ENCODE results near the gene BLOC1S3.

BLOC1S3 gene, protein sequence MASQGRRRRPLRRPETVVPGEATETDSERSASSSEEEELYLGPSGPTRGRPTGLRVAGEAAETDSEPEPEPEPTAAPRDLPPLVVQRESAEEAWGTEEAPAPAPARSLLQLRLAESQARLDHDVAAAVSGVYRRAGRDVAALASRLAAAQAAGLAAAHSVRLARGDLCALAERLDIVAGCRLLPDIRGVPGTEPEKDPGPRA

DNA sequence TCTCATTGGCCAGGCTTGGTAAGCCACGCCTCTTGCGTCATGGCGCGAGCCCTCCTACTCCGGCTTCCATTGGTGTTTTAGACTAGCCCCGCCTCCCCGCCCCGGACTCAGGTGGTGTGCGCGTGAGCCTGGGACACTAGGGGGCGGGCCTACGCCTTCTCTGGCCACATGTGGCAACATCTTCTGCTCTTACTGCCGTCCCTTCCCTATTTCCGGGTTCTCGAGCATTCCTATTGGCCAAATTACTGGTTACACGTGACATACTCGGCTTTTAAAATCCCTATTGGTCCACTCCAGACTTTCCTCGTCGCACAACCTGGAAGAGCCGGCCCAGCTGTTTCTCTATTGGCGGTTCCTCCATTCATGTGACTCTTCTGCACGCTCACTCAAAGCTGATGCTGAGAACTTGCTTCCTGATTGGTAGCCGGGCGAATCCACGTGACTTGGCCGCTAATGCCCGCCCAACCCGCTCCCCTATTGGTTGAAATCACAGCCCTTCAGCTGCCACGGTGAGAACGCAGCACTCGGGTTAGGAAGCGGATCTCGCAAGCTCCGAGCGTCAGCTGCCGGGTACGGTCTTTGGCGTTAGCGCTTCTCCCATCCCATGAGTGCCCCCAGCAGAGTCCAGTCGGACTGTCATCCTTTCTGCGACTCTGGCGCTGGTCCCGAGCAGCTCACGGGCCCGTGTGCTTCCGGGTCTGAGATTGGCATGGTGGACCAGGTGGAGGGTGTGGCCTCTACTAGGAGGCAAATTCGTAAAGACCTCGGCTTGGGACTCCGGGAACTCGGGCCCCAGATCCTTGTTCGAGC, at the start of gene BLOC1S3:
Gene BLOC1S3 (plus strand): TSS at position 523 of the 810 bp plus-strand sequence. CDS start 513 bp downstream, outside the sequence.
- peak; percentile 100 for DNase-seq

DNA sequence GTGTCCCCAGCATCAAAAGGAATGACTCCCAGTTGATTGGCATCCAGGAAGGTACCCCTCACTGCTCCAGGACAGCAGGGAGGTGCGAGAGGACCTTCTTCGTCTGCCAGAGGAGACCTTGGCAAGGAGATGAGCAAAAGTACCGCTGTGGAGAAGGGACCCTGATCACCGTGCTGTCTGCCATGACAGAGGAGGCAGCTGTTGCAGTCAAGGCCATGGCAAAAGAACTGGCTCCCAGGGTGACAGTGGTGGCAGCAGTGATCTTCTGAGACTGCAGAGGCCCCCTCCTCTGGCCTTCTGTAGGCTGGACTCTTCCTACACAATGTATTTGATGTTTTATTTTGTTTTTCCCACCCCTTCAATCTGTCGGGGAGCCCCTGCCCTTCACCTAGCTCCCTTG, 49.8 kb upstream of the BLOC1S3 start:
- DNase-seq, result no peak

DNA sequence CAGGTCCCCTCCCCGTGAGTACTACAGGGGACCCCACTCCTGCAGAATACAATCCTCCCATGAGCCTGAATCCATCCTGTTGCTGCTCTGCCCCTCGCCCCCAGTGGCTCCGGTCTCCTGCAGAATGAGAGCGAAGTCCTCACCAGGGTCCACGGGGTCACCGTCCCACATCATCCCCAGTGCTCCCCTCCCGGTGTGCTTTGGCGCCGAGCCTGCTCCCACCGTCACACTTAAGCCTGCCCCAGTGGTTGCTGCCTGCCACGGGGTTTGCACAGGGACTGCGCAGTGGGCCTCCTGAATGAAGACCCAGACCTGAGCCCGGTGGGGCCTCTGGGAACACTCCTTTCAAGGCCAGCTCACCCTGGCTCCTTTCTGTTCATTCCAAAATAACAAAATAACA, 48.3 kb upstream of the BLOC1S3 start:
- no peak for DNase-seq

DNA sequence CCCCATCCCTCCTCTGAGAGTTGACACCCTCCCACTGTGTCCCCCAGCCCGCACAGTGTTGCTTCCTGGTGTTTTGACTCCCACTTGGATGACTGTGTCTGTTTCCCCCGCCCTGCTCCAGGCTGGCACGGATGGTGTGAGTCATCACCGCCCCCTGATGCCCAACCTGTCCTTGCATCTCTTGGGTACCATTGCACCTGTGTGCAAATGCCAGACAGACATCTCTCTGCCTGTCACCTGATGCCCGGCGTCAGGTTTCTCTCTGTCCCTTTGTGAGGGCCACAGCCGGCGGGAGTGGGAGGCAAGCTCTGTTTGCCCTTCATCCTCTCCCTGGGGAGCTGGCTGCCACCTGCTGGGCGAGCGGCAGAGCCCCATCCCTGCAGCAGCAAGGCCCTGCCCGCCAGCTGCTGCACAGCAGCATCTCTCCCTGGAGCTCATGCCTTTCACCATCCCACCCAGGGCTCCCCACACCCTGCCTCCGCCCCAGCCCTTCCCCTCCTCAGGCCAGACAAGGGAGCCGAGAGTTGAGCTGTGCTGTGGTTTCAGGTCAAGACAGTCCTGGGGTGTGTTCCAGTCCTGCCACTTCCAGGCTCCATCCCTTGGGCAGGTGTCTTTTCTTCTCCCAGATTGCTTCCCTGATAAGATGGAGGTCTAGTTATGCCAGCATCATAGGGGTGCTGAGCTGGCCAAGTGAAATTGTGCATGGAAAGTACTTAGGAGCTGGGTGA, 47.5 kb upstream of the BLOC1S3 start:
- no peak for DNase-seq

DNA sequence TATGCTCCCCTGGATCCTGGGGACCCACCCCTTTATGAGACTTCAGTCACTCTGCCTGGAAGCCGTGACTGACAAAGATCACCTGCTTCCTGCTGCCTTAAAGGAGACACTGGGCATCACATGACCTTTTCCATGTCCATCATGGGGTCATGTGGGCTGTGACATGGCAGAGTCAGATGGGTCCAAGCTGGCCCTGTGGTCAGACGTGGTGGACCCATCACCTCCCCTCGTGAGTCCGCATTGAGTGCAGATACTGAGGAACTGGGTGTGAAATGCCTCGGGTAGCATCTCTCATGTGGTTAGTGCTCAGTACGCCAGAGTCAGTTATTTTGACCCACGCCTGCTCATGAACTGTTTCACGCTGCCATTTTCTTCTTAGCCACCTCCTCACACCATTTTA, 44.9 kb upstream of the BLOC1S3 start:
- DNase-seq, result no peak

DNA sequence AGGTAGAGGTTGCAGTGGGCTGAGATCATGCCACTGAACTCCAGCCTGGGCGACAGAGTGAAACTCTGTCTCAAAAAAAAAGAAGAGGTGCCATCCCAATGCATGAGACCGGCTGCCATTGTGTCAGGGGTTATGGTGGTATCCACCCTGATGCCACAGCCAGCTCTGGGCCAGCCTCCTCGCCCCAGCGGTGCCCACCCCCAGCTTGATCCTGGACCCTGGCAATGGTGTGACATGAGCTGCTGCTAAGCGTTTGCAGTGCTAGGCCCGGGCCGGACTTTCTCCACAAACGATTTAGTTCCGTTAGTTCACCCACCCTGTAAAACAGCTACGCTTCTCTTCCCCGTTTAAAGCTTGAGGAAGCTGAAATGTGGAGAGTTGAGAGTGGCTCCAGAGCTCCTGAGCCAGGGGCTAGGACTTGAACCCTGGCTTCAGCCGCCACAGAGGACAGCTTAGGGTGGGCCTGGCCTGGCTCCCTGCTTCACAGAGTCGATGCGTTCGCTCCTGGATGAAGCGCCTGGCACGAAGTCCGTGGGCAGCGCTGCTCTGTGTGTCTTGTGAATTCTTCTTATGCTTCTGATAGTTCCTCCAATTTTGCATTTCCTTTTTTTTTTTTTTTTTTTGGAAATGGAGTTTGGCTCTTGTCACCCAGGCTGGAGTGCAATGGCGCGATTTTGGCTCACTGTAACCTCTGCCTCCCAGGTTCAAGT, 43.3 kb upstream of the BLOC1S3 start:
- no peak for DNase-seq

DNA sequence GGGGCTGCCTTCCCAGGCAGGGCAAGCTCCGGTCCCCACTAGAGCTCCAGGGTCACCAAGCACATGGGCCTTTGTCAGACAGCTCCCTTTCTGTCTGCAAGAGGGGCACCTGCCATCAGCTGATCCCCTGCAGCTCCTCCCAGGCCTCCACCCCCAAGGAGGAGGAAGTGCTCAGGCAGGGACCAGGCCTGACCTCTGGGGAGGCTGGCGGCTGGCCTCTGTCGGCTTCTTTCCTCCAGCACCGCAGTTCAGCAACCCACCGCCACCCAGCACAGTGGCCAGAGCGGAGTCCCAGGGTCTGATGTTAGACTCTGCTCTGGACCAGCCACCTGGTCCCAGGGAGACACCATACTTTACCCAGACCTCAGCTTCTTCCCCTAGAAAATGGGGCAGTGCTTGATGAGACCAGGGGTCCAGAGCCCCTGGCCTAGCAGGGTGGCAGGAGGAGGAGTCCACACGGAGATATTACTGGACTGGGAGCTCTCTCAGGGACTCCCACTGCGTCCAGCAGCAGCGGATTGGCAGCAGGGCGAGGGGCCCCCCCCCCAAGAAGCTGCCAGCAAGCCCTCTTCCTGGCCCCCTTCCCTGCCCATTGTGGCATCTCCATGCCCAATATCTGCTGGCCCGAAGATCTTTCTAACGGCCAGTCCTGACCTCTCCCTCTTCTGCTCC, 41.9 kb upstream of the BLOC1S3 start:
- DNase-seq, result no peak

DNA sequence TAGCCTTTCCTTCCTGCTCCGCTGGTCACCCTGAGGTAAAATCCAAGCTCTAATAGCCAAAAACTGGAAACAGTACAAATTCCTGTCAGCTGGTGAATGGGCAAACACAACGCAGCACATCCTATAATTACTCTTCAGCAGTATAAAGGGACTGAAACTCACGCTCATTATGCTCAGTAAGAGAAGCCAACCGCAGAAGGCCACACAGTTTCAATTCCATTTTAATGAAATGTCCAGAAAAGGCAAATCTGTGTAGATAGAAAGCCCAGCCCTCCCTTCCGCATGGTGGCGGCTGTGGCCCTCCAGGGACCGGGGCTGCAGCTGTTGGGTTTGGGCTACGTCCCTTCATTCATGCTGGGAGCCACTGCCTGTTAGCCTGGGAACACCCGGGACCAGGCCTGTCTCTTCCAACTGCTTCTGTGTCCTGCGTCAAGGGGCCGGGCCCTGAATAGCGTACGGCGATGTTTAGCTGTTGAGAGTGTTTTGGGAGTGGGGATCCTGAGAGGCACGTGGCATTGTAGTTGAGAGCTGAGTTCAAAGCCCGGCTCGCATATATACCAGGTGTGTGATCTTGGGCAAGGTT, 41.3 kb upstream of the BLOC1S3 start:
- DNase-seq, result no peak

DNA sequence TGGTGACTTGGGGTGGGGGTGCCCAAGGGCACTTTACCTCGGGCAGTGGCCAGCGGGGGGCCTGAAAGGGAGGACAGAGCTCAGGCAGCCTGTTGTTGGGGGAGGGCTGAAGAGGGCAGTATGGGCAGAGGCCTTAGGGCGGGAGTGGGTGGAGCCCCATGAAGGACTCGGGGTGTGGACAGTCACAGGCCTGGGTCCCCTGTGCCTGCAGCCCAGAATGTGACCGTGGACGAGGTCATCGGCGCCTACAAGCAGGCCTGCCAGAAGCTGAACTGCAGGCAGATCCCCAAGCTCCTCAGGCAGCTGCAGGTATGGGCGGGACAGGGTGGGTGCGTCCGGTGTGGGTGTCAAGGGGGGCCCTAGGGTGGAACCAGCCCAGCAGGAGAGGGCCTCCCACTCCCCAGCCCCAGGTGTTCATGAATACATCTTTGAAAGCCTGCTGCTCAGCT, 40.3 kb upstream of the BLOC1S3 start:
- no peak for DNase-seq

DNA sequence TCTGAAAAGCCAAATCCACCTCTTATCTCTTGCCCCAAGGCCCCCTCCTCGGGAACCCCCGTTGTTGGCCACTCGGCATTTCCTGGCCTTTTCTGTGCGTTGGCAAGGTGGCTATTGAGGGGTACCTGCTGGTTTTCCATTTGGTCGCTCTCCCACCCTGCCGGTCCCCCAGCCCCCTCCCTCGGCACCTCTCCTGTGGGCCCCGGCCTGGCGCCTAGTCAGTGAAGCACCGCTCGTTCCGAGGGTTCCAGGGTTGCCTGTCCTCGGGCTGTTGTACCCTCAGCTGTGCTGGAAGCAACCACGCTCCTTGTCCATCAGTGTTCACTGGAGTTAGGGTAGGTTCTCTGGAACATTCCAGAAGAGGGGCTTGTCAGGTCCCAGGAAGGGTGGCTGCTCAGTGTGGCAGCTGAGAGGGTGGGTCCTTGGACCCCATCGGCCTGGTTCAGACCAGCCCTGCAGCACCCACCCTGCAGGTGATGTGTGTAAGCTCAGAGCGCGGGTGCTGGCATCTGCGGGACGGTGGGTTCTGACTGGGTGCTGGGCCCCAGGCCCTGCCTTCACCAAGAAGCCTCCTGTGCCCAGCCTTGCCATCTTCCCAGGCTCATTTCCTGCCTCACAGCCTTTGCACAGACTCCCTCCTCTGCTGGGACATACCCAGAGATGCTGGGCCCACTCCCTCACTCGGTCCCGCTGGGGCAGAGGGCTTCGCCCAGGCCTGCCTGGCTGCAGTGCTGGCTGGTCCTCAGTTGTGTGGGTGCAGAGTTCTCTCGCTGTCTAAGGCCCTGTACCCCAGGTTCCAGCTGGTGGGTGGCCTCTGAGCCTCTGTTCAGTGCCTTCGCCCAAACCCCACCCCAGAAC, 39.1 kb upstream of the BLOC1S3 start:
- DNase-seq, result no peak

DNA sequence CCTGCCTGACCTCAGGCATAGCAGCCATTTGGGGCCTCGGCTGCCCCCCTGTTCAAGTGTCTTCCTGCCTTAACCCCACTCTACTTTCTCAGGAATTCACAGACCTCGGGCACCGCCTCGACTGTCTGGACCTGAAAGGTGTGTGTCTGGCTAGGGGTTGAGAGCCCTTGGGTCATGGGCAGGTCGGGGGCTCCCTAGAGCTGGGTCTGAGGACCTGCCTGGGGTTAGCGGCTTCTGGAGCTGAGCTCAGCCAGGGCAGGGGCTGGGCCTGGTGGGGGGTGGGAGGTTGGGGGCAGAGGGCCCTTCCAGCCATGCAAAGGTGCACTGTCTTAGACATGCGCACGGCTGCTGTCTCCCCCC, 38.5 kb upstream of the BLOC1S3 start:
- no peak for DNase-seq

DNA sequence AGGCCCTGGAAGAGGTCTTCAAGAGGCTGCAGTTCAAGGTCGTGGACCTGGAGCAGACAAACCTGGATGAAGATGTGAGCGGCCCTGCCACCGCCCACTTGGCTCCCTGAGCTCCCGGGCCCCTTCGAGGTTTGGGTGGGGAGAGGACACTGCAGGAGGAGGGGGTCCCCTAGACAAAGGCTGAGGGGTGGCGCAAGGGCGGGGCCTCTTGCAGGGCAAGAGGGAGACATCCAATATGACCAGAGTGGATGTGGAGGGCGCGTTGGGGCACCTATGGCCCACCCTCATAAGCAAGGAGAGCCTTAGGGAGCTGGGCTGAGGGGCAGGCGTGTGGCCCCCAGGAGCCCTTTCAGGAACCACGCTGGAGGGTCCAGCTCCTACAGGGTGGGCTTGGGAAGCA, 38.1 kb upstream of the BLOC1S3 start:
- DNase-seq, result no peak

DNA sequence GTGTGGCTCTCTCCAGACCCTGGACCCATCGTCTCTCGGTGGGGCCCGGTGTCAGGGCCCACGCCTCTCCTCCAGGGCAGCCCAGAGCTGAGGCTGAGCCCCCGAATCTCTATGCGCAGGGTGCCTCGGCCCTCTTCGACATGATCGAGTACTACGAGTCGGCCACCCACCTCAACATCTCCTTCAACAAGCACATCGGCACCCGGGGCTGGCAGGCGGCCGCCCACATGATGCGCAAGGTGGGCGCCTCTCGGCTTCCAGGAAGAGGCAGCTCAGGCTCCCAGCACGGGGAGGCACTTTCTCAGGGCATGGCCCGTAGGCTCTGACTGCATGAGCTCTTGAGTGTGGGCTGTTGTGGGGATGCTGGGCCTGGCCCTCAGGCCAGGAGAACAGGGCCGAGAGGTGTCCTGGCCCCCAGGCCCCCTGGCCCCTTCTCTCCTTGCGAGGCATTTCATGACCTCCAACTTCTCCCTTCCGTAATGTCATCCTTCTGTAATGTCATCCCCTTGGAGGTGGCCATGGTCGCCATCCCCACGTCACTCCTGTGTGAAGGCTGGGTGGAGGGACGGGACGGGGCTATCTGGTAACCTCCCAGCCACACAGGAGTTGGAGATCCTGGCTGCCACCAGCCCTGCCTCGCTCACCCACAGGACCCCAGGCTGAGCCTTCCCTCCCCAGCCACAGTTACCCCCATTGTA, 37.2 kb upstream of the BLOC1S3 start:
- no peak for DNase-seq

DNA sequence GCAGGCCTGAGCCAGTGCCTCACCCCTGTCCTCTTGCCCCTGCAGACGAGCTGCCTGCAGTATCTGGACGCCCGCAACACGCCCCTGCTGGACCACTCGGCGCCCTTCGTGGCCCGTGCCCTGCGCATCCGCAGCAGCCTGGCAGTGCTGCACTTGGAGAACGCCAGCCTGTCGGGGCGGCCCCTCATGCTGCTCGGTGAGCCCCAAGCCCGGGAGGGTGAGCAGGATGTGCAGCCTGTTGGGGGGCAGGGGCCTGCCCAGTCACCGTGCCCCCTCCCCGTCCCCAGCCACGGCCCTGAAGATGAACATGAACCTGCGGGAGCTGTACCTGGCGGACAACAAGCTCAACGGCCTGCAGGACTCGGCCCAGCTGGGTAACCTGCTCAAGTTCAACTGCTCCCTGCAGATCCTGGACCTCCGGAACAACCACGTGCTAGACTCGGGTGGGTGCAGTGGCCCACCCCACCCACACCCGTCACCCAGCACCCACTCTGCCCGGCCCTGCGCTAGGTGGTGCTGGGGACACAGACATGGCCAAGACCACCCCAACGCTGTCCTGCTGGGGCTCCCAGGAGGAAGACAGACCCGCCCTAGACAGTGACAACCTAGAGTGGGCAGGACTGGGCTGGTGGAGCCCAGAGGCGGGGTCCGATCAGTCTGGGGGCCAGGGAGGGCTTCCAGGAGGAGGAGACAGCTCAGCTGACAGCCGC, 36.4 kb upstream of the BLOC1S3 start:
- DNase-seq, result no peak

DNA sequence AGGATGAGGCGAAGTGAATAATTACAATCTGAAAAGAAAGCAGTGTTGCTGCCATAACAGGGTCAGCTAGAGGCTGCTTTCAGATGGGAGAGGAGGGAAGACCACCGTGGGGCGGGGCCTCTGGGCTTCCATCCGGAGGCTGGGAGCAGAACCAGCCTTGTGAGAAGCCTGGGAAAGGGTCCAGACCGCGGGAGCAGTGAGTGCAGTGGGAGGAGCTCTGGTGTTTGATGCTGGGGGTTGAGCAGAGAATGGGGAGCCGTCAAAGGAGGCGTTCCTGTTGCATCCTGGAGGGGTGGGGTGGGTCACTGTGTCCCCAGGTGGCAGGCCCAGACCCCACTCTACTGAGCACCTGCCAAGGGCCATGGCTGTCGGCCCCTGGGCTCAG, 35.9 kb upstream of the BLOC1S3 start:
- no peak for DNase-seq

DNA sequence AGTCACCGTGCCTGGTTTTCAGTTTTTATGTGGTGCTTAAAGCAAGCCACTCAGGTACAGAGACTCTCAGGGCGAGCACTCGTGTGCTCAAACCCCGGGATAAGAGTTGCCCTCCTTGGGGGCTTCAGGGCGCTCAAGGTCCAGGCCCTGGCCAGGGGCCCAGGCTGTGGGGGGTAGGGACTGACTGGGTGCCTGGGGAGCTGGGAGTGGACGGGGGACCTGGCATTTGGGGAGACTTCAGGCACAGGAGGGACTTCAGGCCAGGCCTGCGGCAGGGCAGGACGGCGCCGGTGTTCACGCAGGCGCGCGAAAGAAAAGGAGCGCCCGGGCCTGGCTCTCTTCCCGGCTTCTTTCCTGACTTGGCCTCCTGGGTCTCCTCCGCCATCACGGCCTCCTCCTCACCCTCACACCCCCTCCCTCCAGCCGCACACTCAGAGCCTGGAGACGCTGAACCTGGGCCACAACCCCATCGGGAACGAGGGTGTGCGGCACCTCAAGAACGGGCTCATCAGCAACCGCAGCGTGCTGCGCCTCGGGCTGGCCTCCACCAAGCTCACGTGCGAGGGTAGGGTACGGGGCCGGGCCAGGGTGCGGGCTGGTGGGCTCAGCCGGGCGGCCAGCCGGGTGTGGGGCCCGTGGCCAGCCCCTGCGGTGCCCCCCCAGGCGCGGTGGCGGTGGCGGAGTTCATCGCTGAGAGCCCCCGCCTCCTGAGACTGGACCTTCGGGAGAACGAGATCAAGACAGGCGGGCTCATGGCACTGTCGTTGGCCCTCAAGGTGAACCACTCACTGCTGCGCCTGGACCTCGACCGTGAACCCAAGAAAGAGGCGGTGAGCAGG, 33.9 kb upstream of the BLOC1S3 start:
- no peak for DNase-seq

DNA sequence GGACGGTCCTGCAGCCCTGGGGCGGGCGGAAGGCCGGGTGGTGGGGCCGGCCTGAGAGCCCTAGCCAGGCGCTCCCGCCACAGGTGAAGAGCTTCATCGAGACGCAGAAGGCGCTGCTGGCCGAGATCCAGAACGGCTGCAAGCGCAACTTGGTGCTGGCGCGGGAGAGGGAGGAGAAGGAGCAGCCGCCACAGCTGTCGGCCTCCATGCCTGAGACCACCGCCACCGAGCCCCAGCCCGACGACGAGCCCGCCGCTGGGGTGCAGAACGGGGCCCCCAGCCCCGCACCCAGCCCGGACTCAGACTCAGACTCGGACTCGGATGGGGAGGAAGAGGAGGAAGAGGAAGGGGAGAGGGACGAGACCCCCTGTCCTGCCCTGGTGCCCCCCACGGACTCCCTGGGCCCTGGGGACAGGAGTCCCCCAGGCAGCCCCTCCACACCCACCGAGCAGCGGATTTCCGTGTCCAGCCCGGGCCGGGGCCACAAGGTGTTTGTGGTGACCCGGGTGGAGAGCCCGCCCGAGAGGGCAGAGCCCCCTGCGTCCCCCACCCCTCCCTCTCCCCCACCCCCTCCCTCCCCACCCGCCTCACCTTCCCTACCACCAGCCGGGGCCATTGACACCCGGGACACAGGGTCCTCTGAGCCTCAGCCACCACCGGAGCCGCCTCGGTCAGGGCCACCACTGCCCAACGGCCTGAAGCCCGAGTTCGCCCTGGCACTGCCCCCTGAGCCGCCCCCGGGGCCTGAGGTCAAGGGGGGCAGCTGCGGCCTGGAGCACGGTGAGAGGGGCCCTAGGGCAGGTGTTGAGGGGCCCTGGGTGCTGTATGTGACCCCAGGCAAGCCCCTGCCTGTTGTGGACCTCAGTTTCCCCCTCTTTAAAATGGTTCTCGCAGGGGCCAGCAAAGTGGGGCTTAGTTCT, 33.1 kb upstream of the BLOC1S3 start:
- no peak for DNase-seq

DNA sequence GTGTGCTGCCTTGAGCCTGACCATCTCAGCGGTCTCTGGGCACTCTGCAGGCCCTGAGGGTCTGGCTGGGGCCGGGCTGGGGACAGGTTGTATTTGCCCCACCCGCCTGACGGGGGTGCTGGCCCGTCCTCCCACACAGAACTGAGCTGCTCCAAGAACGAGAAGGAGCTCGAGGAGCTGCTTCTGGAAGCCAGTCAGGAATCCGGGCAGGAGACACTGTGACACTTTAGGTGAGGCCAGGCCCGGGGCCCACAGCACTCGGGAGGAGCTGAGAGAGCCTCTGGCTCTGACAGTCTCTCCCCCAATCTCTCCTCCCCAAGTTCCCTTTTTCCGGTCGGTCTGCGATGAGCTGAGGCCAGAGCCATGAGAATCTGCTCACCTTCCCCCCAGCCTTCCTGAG, 32.3 kb upstream of the BLOC1S3 start:
- DNase-seq, result no peak

All from inflammatory macrophage treated with lipopolysaccharide for 4 hours (primary cell).